ENCODE measurements around the gene MAPKAP1. TPM values are rescaled to one million over a fixed set of nuclear protein-coding genes. Genes with fewer than 3 reads are reported as not detected.

MAPKAP1 gene
- polyA plus RNA-seq, 1 donor (not counting 4 experiments of a cell fraction or from before 2014, with no cell fraction given): 129 TPM

DNA sequence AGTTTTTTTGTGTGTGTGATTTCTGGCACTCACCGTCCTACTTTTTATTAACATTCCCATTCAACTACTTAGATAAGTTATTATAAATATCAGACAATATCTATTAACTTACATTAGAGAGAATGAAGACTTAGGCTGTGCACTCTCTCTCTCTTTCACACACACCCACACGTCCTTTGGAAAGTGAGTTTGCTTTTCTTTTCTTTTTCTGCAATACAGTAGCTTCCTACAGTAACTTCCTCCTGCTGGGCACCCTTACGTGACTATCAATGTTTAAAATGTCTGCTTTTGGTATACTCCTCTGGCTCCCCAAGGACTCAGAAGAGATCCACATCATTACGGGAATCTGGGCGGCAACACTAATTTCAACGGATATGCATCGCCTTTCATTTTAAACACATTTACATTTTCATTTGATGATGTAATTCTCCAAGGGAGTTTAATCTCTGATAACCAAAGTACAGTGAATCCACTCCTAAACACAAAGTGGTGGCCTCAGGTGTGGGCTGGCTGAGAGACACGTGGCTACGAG lies 179.5 kb downstream of the MAPKAP1 start:
- H3K9me3 ChIP-seq (ENCODE audit: control insufficient read depth, low read depth, low read length): no peaks in the 10 kb centered on the region
- no peak for FAIRE-seq
- H3K79me2 ChIP-seq (ENCODE audit: control insufficient read depth, insufficient read depth, low read length): no peaks in the 10 kb centered on the region
- no peaks in the 10 kb centered on the region for H3K36me3 ChIP-seq (ENCODE audit: control insufficient read depth in 2 of 2, extremely low read depth in 1 of 2, insufficient read depth in 2 of 2, low read length in 2 of 2)
- dilution Hi-C loops (cut with MboI; ENCODE audit: extremely low pct_ligation_motif_present, low sequenced_read_pairs): no loop called here
- H3K9ac ChIP-seq (ENCODE audit: control insufficient read depth, extremely low read depth, insufficient read depth, low read length): no peak overlapping the region
- no peaks in the 10 kb centered on the region for H3K27me3 ChIP-seq (ENCODE audit: control insufficient read depth, extremely low read depth, insufficient read depth, low read length)
- H3K4me3 ChIP-seq (ENCODE audit: control insufficient read depth in 2 of 3, extremely low read depth in 1 of 3, insufficient read depth in 2 of 3, low read depth in 1 of 3, low read length in 3 of 3): no peak overlapping the region
- DNase-seq (ENCODE audit: low read depth, low spot score): no peak
- H2AFZ ChIP-seq (ENCODE audit: control insufficient read depth, low read length): no peak overlapping the region
- no peak overlapping the region for H3K4me2 ChIP-seq (ENCODE audit: control insufficient read depth, extremely low read depth, insufficient read depth, low read depth, low read length)
- H3K4me1 ChIP-seq (ENCODE audit: control insufficient read depth, extremely low read depth, insufficient read depth, low read length): peaks cover 8% of the 10 kb centered on the region
- no peaks in the 10 kb centered on the region for H4K20me1 ChIP-seq (ENCODE audit: control insufficient read depth, extremely low read depth, insufficient read depth, low read length)
- H3K9me1 ChIP-seq (ENCODE audit: control insufficient read depth, extremely low read depth, insufficient read depth, low read length): no peaks in the 10 kb centered on the region
- H3K27ac ChIP-seq (ENCODE audit: control insufficient read depth, insufficient read depth, low read length): no peak overlapping the region
- TF ChIP-seq EZH2 (IDR thresholded peaks at IDR 0.05; ENCODE audit: low read length): no peak
- TF ChIP-seq, protein P1, sequence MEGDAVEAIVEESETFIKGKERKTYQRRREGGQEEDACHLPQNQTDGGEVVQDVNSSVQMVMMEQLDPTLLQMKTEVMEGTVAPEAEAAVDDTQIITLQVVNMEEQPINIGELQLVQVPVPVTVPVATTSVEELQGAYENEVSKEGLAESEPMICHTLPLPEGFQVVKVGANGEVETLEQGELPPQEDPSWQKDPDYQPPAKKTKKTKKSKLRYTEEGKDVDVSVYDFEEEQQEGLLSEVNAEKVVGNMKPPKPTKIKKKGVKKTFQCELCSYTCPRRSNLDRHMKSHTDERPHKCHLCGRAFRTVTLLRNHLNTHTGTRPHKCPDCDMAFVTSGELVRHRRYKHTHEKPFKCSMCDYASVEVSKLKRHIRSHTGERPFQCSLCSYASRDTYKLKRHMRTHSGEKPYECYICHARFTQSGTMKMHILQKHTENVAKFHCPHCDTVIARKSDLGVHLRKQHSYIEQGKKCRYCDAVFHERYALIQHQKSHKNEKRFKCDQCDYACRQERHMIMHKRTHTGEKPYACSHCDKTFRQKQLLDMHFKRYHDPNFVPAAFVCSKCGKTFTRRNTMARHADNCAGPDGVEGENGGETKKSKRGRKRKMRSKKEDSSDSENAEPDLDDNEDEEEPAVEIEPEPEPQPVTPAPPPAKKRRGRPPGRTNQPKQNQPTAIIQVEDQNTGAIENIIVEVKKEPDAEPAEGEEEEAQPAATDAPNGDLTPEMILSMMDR (optimal IDR thresholded peaks at IDR 0.05 in 1 of 3, IDR thresholded peaks at IDR 0.05 in 1 of 3, conservative IDR thresholded peaks at IDR 0.05 in 1 of 3; ENCODE audit: extremely low read depth in 1 of 3, insufficient read depth in 2 of 3, low read length in 3 of 3): no peak

DNA sequence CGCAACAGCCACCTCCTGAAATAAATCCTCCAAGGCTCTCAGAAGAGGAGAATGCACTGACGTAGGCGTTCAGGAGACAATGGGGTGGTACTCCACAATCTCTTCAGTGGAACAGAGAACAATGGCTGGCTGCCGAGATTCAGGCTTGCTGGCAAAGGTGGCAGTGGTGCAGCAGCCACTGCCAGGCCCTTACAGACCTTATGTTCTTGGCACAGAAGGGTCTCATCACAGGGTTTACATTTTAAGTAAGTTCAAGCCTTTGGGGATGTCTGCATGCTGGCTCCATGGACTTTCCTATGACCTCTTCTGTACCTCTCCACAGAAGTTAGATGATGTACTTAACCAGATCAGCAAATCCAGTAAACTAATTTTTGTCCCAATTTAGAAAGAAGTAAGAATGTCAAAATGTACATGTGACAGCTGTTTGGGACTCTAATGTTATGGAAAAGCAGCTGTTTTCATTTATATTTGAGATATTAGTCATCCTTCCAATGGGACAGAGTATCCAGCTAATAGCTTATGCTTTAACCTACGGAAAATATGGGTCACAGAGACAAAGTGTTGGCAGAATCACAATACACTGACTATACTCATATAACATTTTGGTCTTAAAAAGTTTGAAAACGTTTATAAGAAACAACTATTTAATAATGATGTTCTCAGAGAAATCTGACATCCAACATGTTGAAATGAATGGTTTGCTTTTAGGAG lies 180.9 kb downstream of the MAPKAP1 start:
- Histone ChIP-seq H3K9ac (ENCODE audit: control insufficient read depth, extremely low read depth, insufficient read depth, low read length) (no peak overlapping the region), H3K36me3 (ENCODE audit: control insufficient read depth in 2 of 2, extremely low read depth in 1 of 2, insufficient read depth in 2 of 2, low read length in 2 of 2) (peaks cover 0 to under 1% of the 10 kb centered on the region in 2 experiments), H3K4me1 (ENCODE audit: control insufficient read depth, extremely low read depth, insufficient read depth, low read length) (peaks cover 23% of the 10 kb centered on the region), H4K20me1 (ENCODE audit: control insufficient read depth, extremely low read depth, insufficient read depth, low read length) (no peaks in the 10 kb centered on the region), H3K27ac (ENCODE audit: control insufficient read depth, insufficient read depth, low read length) (no peak overlapping the region), H3K9me1 (ENCODE audit: control insufficient read depth, extremely low read depth, insufficient read depth, low read length) (no peaks in the 10 kb centered on the region), H3K4me3 (ENCODE audit: control insufficient read depth in 2 of 3, extremely low read depth in 1 of 3, insufficient read depth in 2 of 3, low read depth in 1 of 3, low read length in 3 of 3) (no peak overlapping the region), H3K27me3 (ENCODE audit: control insufficient read depth, extremely low read depth, insufficient read depth, low read length) (no peaks in the 10 kb centered on the region), H3K9me3 (ENCODE audit: control insufficient read depth, low read depth, low read length) (no peaks in the 10 kb centered on the region), H3K79me2 (ENCODE audit: control insufficient read depth, insufficient read depth, low read length) (no peaks in the 10 kb centered on the region), H3K4me2 (ENCODE audit: control insufficient read depth, extremely low read depth, insufficient read depth, low read depth, low read length) (no peak overlapping the region), H2AFZ (ENCODE audit: control insufficient read depth, low read length) (no peak overlapping the region)
- no peak for TF ChIP-seq EZH2 (IDR thresholded peaks at IDR 0.05; ENCODE audit: low read length)
- TF ChIP-seq, protein P1 (optimal IDR thresholded peaks at IDR 0.05 in 1 of 3, IDR thresholded peaks at IDR 0.05 in 1 of 3, conservative IDR thresholded peaks at IDR 0.05 in 1 of 3; ENCODE audit: extremely low read depth in 1 of 3, insufficient read depth in 2 of 3, low read length in 3 of 3): no peak
- dilution Hi-C loops (cut with MboI; ENCODE audit: extremely low pct_ligation_motif_present, low sequenced_read_pairs): no loop called here
- FAIRE-seq: no peak
- no peak for DNase-seq (ENCODE audit: low read depth, low spot score)

Measured in keratinocyte (primary cell).